Hepatocyte (in vitro differentiated cells): Measurements from ENCODE around the gene KCNQ2. TPM values are rescaled to one million over a fixed set of nuclear protein-coding genes. Genes with fewer than 3 reads are reported as not detected.
A peak's percentile ranks its signal among the peaks of the same experiment; 100 is the strongest.

Experiments
- DNase-seq: peaks from one replicate; pipeline ENCODE4 v3.0.0-alpha.2; 2016; ENCODE audit warnings: low spot score
- H2AFZ ChIP-seq: fragments of 200-600 bp; sonication (generic); 2 replicates; pipeline ENCODE4 v1.6.0; 2016; ENCODE audit warnings: antibody characterized with exemption, mild to moderate bottlenecking
- H3K27ac ChIP-seq: fragments of 200-600 bp; sonication (generic); 2 replicates; pipeline ENCODE4 v1.5.1; 2016; ENCODE audit warnings: mild to moderate bottlenecking
- H3K27me3 ChIP-seq: fragments of 200-600 bp; sonication (generic); 2 replicates; pipeline ENCODE4 v1.6.1; 2016
- H3K36me3 ChIP-seq: fragments of 200-600 bp; sonication (generic); replicated peaks from 2 replicates; pipeline ENCODE4 v1.5.1; 2016; ENCODE audit warnings: low read depth; ENCODE audit not compliant: insufficient read depth
- H3K4me1 ChIP-seq: fragments of 200-600 bp; sonication (generic); 2 replicates; pipeline ENCODE4 v1.5.1; 2016; ENCODE audit warnings: mild to moderate bottlenecking, moderate library complexity; ENCODE audit not compliant: insufficient read depth
- H3K4me2 ChIP-seq: fragments of 200-600 bp; sonication (generic); 2 replicates; pipeline ENCODE4 v1.6.0; 2016
- H3K4me3 ChIP-seq: fragments of 200-600 bp; sonication (generic); 2 replicates; pipeline ENCODE4 v1.5.1; 2016; ENCODE audit warnings: mild to moderate bottlenecking
- H3K79me2 ChIP-seq: fragments of 200-600 bp; sonication (generic); 2 replicates; pipeline ENCODE4 v1.6.0; 2017; ENCODE audit warnings: mild to moderate bottlenecking
- H3K9me2 ChIP-seq: fragments of 200-600 bp; sonication (generic); replicated peaks from 2 replicates; pipeline ENCODE4 v1.6.0; 2017; ENCODE audit warnings: mild to moderate bottlenecking; ENCODE audit not compliant: insufficient read depth
- H3K9me3 ChIP-seq: fragments of 200-600 bp; sonication (generic); 2 replicates; pipeline ENCODE4 v1.5.1; 2016; ENCODE audit warnings: low read depth, mild to moderate bottlenecking
- H4K20me1 ChIP-seq: fragments of 200-600 bp; sonication (generic); 2 replicates; pipeline ENCODE4 v1.6.0; 2016; ENCODE audit warnings: mild to moderate bottlenecking; ENCODE audit not compliant: insufficient read depth, poor library complexity, severe bottlenecking
- EZH2 ChIP-seq: fragments of 200-600 bp; sonication (generic); IDR thresholded peaks from 2 replicates; pipeline ENCODE4 v1.6.1; 2016; ENCODE audit warnings: antibody characterized with exemption, mild to moderate bottlenecking, borderline replicate concordance
- EZH2phosphoT487 ChIP-seq: fragments of 200-600 bp; sonication (generic); IDR thresholded peaks from one replicate; pipeline ENCODE4 v1.6.1; 2018; ENCODE audit warnings: antibody characterized with exemption, mild to moderate bottlenecking, low read depth, moderate library complexity; ENCODE audit not compliant: unreplicated experiment, severe bottlenecking
- WGBS: methylation state at CpG from one replicate; pipeline ENCODE4 v1.1.6; 2016; ENCODE audit warnings: low lambda C conversion rate; ENCODE audit errors: missing lambda C conversion rate; 5-methylcytosine and 5-hydroxymethylcytosine counted together
- polyA plus RNA-seq: library from polyadenylated mRNA; unstranded; fragments of >200 nt; fragmentation: Nextera tagmentation; extraction: Ambion mirVana; gene quantifications from 2 replicates; pipeline ENCODE4 v1.2.1, GENCODE V29; 2016
- total RNA-seq: library from RNA; depleted of rRNA; stranded (reverse); fragments of >200 nt; gene quantifications from 2 replicates; pipeline ENCODE4 v1.2.3, GENCODE V29; 2014
- TF ChIP-seq, protein P1 (sequence below): fragments of 200-600 bp; sonication (generic); IDR thresholded peaks from 2 replicates; pipeline ENCODE4 v1.5.1; 2016; ENCODE audit warnings: antibody characterized with exemption, mild to moderate bottlenecking; ENCODE audit not compliant: poor library complexity

Gene KCNQ2
- total and polyA plus RNA-seq, 2 experiments from 2014 or later = 3.5 to 5.4 TPM

DNA sequence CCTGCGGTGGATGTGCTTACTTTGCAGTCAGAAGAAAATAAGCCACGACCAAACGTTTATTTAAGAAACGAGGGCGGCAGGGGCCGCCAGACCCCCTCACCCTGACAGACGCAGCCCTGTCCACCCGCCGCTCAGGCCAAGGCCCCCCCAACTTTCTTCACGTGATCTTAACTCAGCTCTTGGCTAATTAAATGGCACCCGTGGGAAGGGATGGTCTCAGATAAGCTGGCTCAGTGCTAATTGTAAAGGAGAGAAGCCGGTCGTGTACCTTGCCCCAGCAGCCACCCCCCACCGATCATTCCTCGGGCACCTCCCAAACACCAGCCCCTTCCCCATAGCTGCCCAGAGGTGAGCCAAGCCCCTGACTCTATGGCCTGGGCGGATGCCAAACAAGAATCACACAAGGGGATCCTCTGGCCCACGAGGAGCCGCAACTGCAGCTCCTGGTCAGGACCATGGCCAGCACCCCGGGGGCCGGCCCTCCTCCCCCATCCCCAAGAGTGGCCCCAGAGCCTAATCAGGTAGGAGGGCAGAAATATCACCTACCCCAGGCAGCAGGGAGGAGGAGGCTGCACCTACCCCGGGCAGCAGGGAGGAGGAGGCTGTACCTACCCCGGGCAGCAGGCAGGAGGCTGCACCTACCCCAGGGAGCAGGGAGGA is 11.2 kb downstream of the KCNQ2 start:
- Histone ChIP-seq H3K79me2 (no peaks in the 10 kb centered on the region), H3K27me3 (peaks cover 20% of the 10 kb centered on the region), H3K9me2 (no peaks in the 10 kb centered on the region), H4K20me1 (no peaks in the 10 kb centered on the region), H3K9me3 (no peaks in the 10 kb centered on the region), H3K4me3 (no peak overlapping the region), H3K36me3 (no peaks in the 10 kb centered on the region), H3K27ac (no peak overlapping the region), H3K4me2 (no peak overlapping the region), H3K4me1 (no peaks in the 10 kb centered on the region), H2AFZ (no peak overlapping the region)
- WGBS = 46% methylated on average over 20 of the region's 22 CpGs
- TF ChIP-seq, protein P1, sequence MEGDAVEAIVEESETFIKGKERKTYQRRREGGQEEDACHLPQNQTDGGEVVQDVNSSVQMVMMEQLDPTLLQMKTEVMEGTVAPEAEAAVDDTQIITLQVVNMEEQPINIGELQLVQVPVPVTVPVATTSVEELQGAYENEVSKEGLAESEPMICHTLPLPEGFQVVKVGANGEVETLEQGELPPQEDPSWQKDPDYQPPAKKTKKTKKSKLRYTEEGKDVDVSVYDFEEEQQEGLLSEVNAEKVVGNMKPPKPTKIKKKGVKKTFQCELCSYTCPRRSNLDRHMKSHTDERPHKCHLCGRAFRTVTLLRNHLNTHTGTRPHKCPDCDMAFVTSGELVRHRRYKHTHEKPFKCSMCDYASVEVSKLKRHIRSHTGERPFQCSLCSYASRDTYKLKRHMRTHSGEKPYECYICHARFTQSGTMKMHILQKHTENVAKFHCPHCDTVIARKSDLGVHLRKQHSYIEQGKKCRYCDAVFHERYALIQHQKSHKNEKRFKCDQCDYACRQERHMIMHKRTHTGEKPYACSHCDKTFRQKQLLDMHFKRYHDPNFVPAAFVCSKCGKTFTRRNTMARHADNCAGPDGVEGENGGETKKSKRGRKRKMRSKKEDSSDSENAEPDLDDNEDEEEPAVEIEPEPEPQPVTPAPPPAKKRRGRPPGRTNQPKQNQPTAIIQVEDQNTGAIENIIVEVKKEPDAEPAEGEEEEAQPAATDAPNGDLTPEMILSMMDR = no peak
- no peak for TF ChIP-seq EZH2
- TF ChIP-seq EZH2phosphoT487 = no peak
- DNase-seq = peak; percentile 59

DNA sequence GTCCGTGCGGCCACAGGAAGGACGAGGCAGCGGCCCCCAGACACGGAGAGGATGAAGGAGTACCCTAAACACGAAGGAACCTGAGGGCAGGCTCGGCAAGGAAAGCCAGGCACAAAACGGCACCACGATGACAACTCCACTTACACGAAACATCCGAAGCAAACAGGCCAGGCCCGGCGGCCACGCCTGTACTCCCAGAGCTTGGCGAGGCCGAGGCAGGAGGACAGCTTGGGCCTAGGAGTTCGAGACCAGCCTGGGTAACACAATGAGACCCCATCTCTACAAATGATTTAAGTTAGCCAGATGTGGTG is 13.4 kb downstream of the KCNQ2 start:
- TF ChIP-seq EZH2 (no peak), EZH2phosphoT487 (no peak)
- TF ChIP-seq, protein P1 = no peak
- Histone ChIP-seq H3K9me3 (no peaks in the 10 kb centered on the region), H3K36me3 (no peaks in the 10 kb centered on the region), H4K20me1 (no peaks in the 10 kb centered on the region), H2AFZ (no peak overlapping the region), H3K9me2 (no peaks in the 10 kb centered on the region), H3K27ac (no peak overlapping the region), H3K4me3 (no peak overlapping the region), H3K79me2 (no peaks in the 10 kb centered on the region), H3K4me1 (no peaks in the 10 kb centered on the region), H3K27me3 (peaks cover 20% of the 10 kb centered on the region), H3K4me2 (no peak overlapping the region)
- WGBS = 92% methylated on average over 17 of the region's 17 CpGs
- no peak for DNase-seq

DNA sequence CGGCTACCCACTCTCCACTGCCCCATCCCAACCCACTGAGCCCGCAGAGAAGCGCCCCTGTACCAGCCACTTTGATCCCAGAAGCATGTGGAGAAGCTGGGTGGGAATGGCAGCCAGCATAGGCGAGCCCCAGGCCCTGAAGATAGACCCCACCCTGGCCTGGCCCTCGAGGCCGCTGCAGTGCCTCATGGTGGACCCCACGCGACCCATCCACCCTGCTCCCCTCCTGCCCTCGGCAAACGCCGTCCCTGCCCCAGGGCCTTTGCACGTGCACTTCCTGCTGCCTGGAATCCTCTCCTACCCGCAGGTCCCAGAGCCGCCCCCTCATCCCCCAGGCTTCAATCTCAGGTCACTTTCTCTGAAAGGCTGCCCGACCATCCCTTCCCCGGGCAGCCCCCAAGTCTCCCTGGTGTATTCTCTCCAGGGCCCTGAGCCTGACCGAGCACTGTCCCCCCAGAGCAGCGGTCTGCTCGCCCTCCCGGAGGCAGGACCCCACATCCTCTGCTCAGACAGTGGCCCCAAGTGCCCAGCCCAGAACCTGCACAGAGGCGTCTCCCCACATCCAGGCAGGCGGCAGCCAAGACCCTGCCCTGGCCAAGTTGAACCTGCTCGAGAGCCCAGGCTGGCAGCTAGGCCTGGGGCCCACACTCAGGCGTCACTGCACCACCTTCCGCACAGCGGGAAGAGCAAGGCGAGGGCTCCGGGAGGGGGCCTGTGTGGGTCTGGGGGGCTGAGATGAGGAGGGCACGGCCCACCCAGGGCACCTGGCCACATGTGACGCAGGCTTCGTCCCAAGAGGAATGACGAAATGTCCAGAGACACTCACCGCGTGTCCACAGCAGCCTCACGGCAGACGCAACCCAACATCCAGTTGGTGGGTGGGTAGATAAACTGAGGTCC is 14.0 kb downstream of the KCNQ2 start:
- no peaks in the 10 kb centered on the region for H3K79me2 ChIP-seq
- H3K9me2 ChIP-seq = no peaks in the 10 kb centered on the region
- H3K27ac ChIP-seq = no peak overlapping the region
- no peaks in the 10 kb centered on the region for H3K9me3 ChIP-seq
- H3K4me3 ChIP-seq = no peak overlapping the region
- H3K36me3 ChIP-seq = no peaks in the 10 kb centered on the region
- no peak for DNase-seq
- H4K20me1 ChIP-seq = no peaks in the 10 kb centered on the region
- H3K4me2 ChIP-seq = no peak overlapping the region
- peaks cover 18% of the 10 kb centered on the region for H3K27me3 ChIP-seq
- no peaks in the 10 kb centered on the region for H3K4me1 ChIP-seq
- TF ChIP-seq EZH2phosphoT487 = no peak
- H2AFZ ChIP-seq = no peak overlapping the region
- 94% methylated on average over 30 of the region's 36 CpGs for WGBS

DNA sequence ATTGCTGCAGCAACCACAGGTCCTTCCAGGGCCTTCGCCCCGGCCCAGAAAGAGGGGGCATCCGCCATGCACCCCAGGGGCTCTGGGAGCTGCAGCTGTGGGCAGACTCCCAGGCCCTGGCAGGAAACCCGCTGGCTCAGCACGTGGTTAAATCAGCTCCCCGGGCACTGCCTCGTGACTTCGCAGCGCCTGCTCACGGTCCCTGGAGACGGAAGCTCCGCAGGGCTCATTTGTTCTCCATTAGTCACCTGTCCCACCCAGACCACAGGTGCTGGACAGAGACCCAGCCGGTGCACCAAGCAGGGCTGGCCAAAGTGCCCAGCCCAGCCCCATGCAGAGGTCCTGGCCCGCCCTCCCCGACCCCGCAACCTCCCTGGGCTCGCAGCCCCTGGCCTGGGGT is 14.7 kb downstream of the KCNQ2 start:
- Histone ChIP-seq H3K27me3 (peaks cover 13% of the 10 kb centered on the region), H3K9me3 (no peaks in the 10 kb centered on the region), H3K27ac (no peak overlapping the region), H3K4me1 (no peaks in the 10 kb centered on the region), H3K9me2 (no peaks in the 10 kb centered on the region), H3K36me3 (no peaks in the 10 kb centered on the region), H3K79me2 (no peaks in the 10 kb centered on the region), H4K20me1 (no peaks in the 10 kb centered on the region), H3K4me3 (no peak overlapping the region), H3K4me2 (no peak overlapping the region), H2AFZ (no peak overlapping the region)
- no peak for DNase-seq
- WGBS = 78% methylated on average over 14 of the region's 17 CpGs
- TF ChIP-seq EZH2phosphoT487 (no peak), EZH2 (no peak)
- TF ChIP-seq, protein P1 = no peak
